Panc1 (cell line): Measurements from ENCODE around the gene SPART.

ENCODE experiments used
- POLR2AphosphoS5 ChIP-seq: IDR thresholded peaks from 2 replicates; pipeline ENCODE4 v1.6.1; 2012; ENCODE audit warnings: mild to moderate bottlenecking, low read depth, low read length, moderate library complexity
- SIN3A ChIP-seq: IDR thresholded peaks from 2 replicates; pipeline ENCODE4 v1.6.1; 2012; ENCODE audit warnings: low read depth, mild to moderate bottlenecking, low read length, moderate library complexity, borderline replicate concordance; ENCODE audit not compliant: insufficient read depth
- TCF7L2 ChIP-seq: IDR thresholded peaks from 2 replicates; pipeline ENCODE4 v1.6.1; 2011; ENCODE audit warnings: mild to moderate bottlenecking, low read depth, low read length, inconsistent platforms
- TF ChIP-seq, protein P1 (sequence below): fragments of 450-650 bp; IDR thresholded peaks from 2 replicates; pipeline ENCODE4 v1.5.1; 2017; ENCODE audit warnings: mild to moderate bottlenecking
- TF ChIP-seq, protein P2 (sequence below), 2 experiments: IDR thresholded peaks; 2 replicates each; pipeline ENCODE4 v1.6.1; 2011 to 2012; ENCODE audit warnings: low read depth in 2 of 2, control low read depth in 1 of 2, low read length in 1 of 2, mild to moderate bottlenecking in 1 of 2, moderate library complexity in 1 of 2; ENCODE audit not compliant: insufficient read depth in 1 of 2

DNA sequence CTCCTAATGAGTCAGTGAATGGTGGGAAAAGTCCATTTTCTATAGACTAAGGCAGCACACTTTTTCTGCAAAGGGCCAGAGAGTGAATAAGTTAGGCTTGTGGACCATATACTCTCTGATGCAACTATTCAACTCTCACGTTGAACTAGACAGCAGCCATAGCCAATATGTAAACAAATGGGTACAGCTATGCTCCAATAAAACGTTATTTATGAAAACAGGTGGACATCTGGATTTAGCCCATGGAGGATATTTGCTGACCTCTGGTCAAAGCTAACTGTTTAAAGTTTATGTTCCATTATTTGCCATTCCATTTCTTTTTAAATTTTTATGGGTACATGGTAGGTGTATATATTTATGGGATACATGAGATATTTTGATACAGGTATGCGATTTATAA, 43.9 kb downstream of the SPART start:
- TF ChIP-seq, protein P1, sequence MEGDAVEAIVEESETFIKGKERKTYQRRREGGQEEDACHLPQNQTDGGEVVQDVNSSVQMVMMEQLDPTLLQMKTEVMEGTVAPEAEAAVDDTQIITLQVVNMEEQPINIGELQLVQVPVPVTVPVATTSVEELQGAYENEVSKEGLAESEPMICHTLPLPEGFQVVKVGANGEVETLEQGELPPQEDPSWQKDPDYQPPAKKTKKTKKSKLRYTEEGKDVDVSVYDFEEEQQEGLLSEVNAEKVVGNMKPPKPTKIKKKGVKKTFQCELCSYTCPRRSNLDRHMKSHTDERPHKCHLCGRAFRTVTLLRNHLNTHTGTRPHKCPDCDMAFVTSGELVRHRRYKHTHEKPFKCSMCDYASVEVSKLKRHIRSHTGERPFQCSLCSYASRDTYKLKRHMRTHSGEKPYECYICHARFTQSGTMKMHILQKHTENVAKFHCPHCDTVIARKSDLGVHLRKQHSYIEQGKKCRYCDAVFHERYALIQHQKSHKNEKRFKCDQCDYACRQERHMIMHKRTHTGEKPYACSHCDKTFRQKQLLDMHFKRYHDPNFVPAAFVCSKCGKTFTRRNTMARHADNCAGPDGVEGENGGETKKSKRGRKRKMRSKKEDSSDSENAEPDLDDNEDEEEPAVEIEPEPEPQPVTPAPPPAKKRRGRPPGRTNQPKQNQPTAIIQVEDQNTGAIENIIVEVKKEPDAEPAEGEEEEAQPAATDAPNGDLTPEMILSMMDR, result no peak
- TF ChIP-seq SIN3A (no peak), POLR2AphosphoS5 (no peak), TCF7L2 (no peak)
- TF ChIP-seq, protein P2, sequence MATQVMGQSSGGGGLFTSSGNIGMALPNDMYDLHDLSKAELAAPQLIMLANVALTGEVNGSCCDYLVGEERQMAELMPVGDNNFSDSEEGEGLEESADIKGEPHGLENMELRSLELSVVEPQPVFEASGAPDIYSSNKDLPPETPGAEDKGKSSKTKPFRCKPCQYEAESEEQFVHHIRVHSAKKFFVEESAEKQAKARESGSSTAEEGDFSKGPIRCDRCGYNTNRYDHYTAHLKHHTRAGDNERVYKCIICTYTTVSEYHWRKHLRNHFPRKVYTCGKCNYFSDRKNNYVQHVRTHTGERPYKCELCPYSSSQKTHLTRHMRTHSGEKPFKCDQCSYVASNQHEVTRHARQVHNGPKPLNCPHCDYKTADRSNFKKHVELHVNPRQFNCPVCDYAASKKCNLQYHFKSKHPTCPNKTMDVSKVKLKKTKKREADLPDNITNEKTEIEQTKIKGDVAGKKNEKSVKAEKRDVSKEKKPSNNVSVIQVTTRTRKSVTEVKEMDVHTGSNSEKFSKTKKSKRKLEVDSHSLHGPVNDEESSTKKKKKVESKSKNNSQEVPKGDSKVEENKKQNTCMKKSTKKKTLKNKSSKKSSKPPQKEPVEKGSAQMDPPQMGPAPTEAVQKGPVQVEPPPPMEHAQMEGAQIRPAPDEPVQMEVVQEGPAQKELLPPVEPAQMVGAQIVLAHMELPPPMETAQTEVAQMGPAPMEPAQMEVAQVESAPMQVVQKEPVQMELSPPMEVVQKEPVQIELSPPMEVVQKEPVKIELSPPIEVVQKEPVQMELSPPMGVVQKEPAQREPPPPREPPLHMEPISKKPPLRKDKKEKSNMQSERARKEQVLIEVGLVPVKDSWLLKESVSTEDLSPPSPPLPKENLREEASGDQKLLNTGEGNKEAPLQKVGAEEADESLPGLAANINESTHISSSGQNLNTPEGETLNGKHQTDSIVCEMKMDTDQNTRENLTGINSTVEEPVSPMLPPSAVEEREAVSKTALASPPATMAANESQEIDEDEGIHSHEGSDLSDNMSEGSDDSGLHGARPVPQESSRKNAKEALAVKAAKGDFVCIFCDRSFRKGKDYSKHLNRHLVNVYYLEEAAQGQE (IDR thresholded peaks at IDR 0.05; ENCODE audit: insufficient read depth in 1 of 2, low read depth in 2 of 2, low read length in 1 of 2), result no peak
